H1 (cell line): Measurements from ENCODE around the gene SLC2A4. TPM values are rescaled to one million over a fixed set of nuclear protein-coding genes. Genes with fewer than 3 reads are reported as not detected.

ENCODE experiments used
- CTCF ChIA-PET: fragments of 300-600 bp; sonication (Branson Sonifier 250); formaldehyde crosslinking; loops from one replicate; lab custom pipeline; 2021; ENCODE audit not compliant: partially characterized antibody; lab: Charles Lee
- POLR2A ChIA-PET: fragments of 300-600 bp; sonication (Branson Sonifier 250); formaldehyde crosslinking; loops from one replicate; lab custom pipeline; 2021; ENCODE audit warnings: inconsistent platforms; ENCODE audit not compliant: partially characterized antibody; lab: Charles Lee
- DNase-seq, 2 experiments: peaks; one replicate each; pipeline versions ENCODE4 v3.0.0 to v3.0.0-alpha.2; 2010 to 2022; ENCODE audit warnings: low spot score in 2 of 2, low read depth in 1 of 2, mixed read lengths in 1 of 2
- FAIRE-seq: peaks from 2 replicates; lab custom pipeline; 2011; peaks lifted over from hg19 to GRCh38; lab: Jason Lieb, UNC
- H2AFZ ChIP-seq: 2 replicates; pipeline ENCODE4 v1.8.1; 2012; ENCODE audit warnings: low read length, inconsistent platforms
- H2AK5ac ChIP-seq: 2 replicates; pipeline ENCODE4 v1.6.1; 2013; ENCODE audit warnings: low read depth, low read length
- H2BK120ac ChIP-seq: replicated peaks from 2 replicates; pipeline ENCODE3; 2013; ENCODE audit warnings: low read depth, low read length, inconsistent platforms
- H2BK12ac ChIP-seq: 2 replicates; pipeline ENCODE4 v1.6.1; 2013; ENCODE audit warnings: low read depth, low read length
- H2BK15ac ChIP-seq: 2 replicates; pipeline ENCODE4 v1.6.1; 2013; ENCODE audit warnings: low read length
- H2BK20ac ChIP-seq: 2 replicates; pipeline ENCODE4 v1.6.1; 2013; ENCODE audit warnings: low read length
- H2BK5ac ChIP-seq: 2 replicates; pipeline ENCODE4 v1.6.1; 2013; ENCODE audit warnings: low read depth, low read length
- H3K14ac ChIP-seq: 2 replicates; pipeline ENCODE4 v1.6.1; 2013; ENCODE audit warnings: inconsistent platforms; ENCODE audit not compliant: insufficient read length
- H3K18ac ChIP-seq: 2 replicates; pipeline ENCODE4 v1.6.1; 2013; ENCODE audit warnings: low read length; ENCODE audit errors: extremely low read depth
- H3K23ac ChIP-seq: 2 replicates; pipeline ENCODE4 v1.6.1; 2013; ENCODE audit warnings: inconsistent platforms; ENCODE audit not compliant: insufficient read length
- H3K23me2 ChIP-seq: 2 replicates; pipeline ENCODE4 v1.6.1; 2013; ENCODE audit warnings: low read depth, low read length
- H3K27ac ChIP-seq: 2 replicates; pipeline ENCODE4 v1.6.1; 2011; ENCODE audit warnings: low read depth, low read length, inconsistent platforms
- H3K27me3 ChIP-seq, 4 experiments: replicated peaks in 1 of 4; 1 replicate in 1 of 4; 2 replicates in 3 of 4; pipeline versions ENCODE4 v1.6.1 to v1.8.1; 2011 to 2013; ENCODE audit warnings: low read length in 3 of 4, mild to moderate bottlenecking in 3 of 4, inconsistent platforms in 2 of 4, mixed read lengths in 2 of 4, moderate library complexity in 1 of 4; ENCODE audit not compliant: control insufficient read depth in 3 of 4, insufficient read depth in 3 of 4; ENCODE audit errors: extremely low read depth in 1 of 4
- H3K36me3 ChIP-seq, 4 experiments: 2 replicates each; pipeline versions ENCODE4 v1.6.1 to v1.8.1; 2011 to 2013; ENCODE audit warnings: mild to moderate bottlenecking in 4 of 4, low read length in 3 of 4, moderate library complexity in 2 of 4, control low read depth in 1 of 4, inconsistent platforms in 1 of 4; ENCODE audit not compliant: insufficient read depth in 4 of 4, control insufficient read depth in 2 of 4
- H3K4ac ChIP-seq: replicated peaks from 2 replicates; pipeline ENCODE3; 2013; ENCODE audit warnings: low read length, low read depth, mixed read lengths, inconsistent platforms; ENCODE audit not compliant: insufficient read length
- H3K4me1 ChIP-seq, 4 experiments: replicated peaks in 1 of 4; 1 replicate in 1 of 4; 2 replicates in 3 of 4; pipeline versions ENCODE4 v1.6.1 to v1.8.1; 2011 to 2013; ENCODE audit warnings: low read length in 3 of 4, inconsistent platforms in 2 of 4, mixed read lengths in 1 of 4; ENCODE audit not compliant: insufficient read depth in 4 of 4, control insufficient read depth in 3 of 4
- H3K4me2 ChIP-seq, 2 experiments: 2 replicates each; pipeline versions ENCODE4 v1.6.1 to v1.8.1; 2011 to 2013; ENCODE audit warnings: low read depth in 2 of 2, low read length in 2 of 2, control low read depth in 1 of 2, inconsistent platforms in 1 of 2, mild to moderate bottlenecking in 1 of 2; ENCODE audit not compliant: insufficient read depth in 1 of 2
- H3K4me3 ChIP-seq, 4 experiments: fragments of 200-600, 300-600 bp in 1 of 4; sonication (generic), shearing (Covaris generic), sonication (Bioruptor Twin) in 1 of 4; 2 replicates each; pipeline versions ENCODE4 v1.5.1 to v1.8.1; 2011 to 2016; ENCODE audit warnings: low read length in 4 of 4, low read depth in 3 of 4, control low read depth in 2 of 4, inconsistent platforms in 2 of 4, mild to moderate bottlenecking in 2 of 4, mixed read lengths in 1 of 4, moderate library complexity in 1 of 4; ENCODE audit not compliant: insufficient read depth in 2 of 4; ENCODE audit errors: extremely low read depth in 1 of 4
- H3K56ac ChIP-seq: replicated peaks from 2 replicates; pipeline ENCODE3; 2013; ENCODE audit warnings: low read depth, mild to moderate bottlenecking, mixed read lengths, low read length, inconsistent platforms; ENCODE audit not compliant: insufficient read length
- H3K79me1 ChIP-seq: 2 replicates; pipeline ENCODE4 v1.6.1; 2013; ENCODE audit warnings: low read depth, low read length, control low read depth
- H3K79me2 ChIP-seq, 2 experiments: 2 replicates each; pipeline versions ENCODE4 v1.6.1 to v1.8.1; 2012 to 2013; ENCODE audit warnings: low read length in 2 of 2, mild to moderate bottlenecking in 2 of 2, inconsistent platforms in 1 of 2; ENCODE audit not compliant: insufficient read depth in 2 of 2, control insufficient read depth in 1 of 2
- H3K9ac ChIP-seq, 4 experiments: replicated peaks in 1 of 4; 1 replicate in 1 of 4; 2 replicates in 3 of 4; pipeline versions ENCODE4 v1.6.1 to v1.8.1; 2011 to 2013; ENCODE audit warnings: low read depth in 3 of 4, low read length in 3 of 4, control low read depth in 2 of 4, mild to moderate bottlenecking in 2 of 4, moderate library complexity in 2 of 4, inconsistent platforms in 1 of 4; ENCODE audit errors: extremely low read depth in 1 of 4
- H3K9me3 ChIP-seq, 2 experiments: 2 replicates each; pipeline versions ENCODE4 v1.6.1 to v1.8.1; 2012 to 2013; ENCODE audit warnings: mild to moderate bottlenecking in 2 of 2, moderate library complexity in 2 of 2, control low read depth in 1 of 2, inconsistent platforms in 1 of 2, low read depth in 1 of 2, low read length in 1 of 2, mixed read lengths in 1 of 2; ENCODE audit not compliant: insufficient read depth in 2 of 2
- H4K20me1 ChIP-seq, 2 experiments: replicated peaks in 1 of 2; 2 replicates each; pipeline versions ENCODE3 to v1.8.1; 2011 to 2013; ENCODE audit warnings: inconsistent platforms in 2 of 2, low read length in 2 of 2, mild to moderate bottlenecking in 1 of 2; ENCODE audit not compliant: insufficient read depth in 2 of 2, control insufficient read depth in 1 of 2
- H4K5ac ChIP-seq: 2 replicates; pipeline ENCODE4 v1.6.1; 2013; ENCODE audit warnings: low read length, low read depth, mixed read lengths, inconsistent platforms; ENCODE audit not compliant: insufficient read length
- H4K8ac ChIP-seq: 2 replicates; pipeline ENCODE4 v1.8.0; 2013; ENCODE audit warnings: mild to moderate bottlenecking, moderate library complexity, low read length, inconsistent platforms; ENCODE audit not compliant: insufficient read depth; ENCODE audit errors: extremely low read depth
- H4K91ac ChIP-seq: replicated peaks from 2 replicates; pipeline ENCODE3; 2013; ENCODE audit warnings: low read length, mixed read lengths, inconsistent platforms; ENCODE audit not compliant: insufficient read length
- CHD1 ChIP-seq: IDR thresholded peaks from 2 replicates; pipeline ENCODE4 v1.6.1; 2012; ENCODE audit warnings: low read depth, low read length, improper control_type of control experiment
- POLR2A ChIP-seq, 2 experiments: IDR thresholded peaks; 1 replicate in 1 of 2; 2 replicates in 1 of 2; pipeline ENCODE4 v1.6.1; 2011; ENCODE audit warnings: low read depth in 2 of 2, low read length in 2 of 2, mild to moderate bottlenecking in 2 of 2; ENCODE audit errors: control extremely low read depth in 1 of 2
- WGBS, 2 experiments: shearing (Covaris generic) in 1 of 2; methylation state at CpG; one replicate each; pipeline versions ENCODE4 v1.1.6 to v1.1.7; 2013 to 2015; ENCODE audit warnings: low lambda C conversion rate in 2 of 2, mixed read lengths in 2 of 2, inconsistent platforms in 1 of 2, low coverage in 1 of 2, missing lambda C conversion rate in 1 of 2; ENCODE audit not compliant: insufficient replicate concordance in 2 of 2, insufficient coverage in 1 of 2, insufficient read length in 1 of 2; ENCODE audit errors: extremely low coverage in 1 of 2, missing lambda C conversion rate in 1 of 2; 5-methylcytosine and 5-hydroxymethylcytosine counted together
- polyA plus RNA-seq, 7 experiments: library from polyadenylated mRNA; depleted of rRNA in 3 of 7; stranded (reverse) in 5 of 7; unstranded in 2 of 7; fragments of >200 nt in 5 of 7; fragments of 200-250 nt in 2 of 7; gene quantifications; 1 replicate in 5 of 7; 2 replicates in 1 of 7; 4 replicates in 1 of 7; pipeline versions ENCODE4 v1.2.1 to v1.2.3, GENCODE V29; 2011 to 2013; ENCODE audit warnings: missing spikeins in 2 of 7, mixed read lengths in 2 of 7
- total RNA-seq: library from RNA; stranded (reverse); fragmentation: NEBNext Ultra II Directional; extraction: Animal tissue kit (Norgen Biotek cat#: 25700); gene quantifications from 2 replicates; pipeline ENCODE4 v1.2.1, GENCODE V29; 2021

SLC2A4 gene
- total and polyA plus RNA-seq, 2 of the 8 experiments (the other 6 are each of a cell fraction or from before 2014, with no cell fraction given): 5.7 to 6.9 TPM

DNA sequence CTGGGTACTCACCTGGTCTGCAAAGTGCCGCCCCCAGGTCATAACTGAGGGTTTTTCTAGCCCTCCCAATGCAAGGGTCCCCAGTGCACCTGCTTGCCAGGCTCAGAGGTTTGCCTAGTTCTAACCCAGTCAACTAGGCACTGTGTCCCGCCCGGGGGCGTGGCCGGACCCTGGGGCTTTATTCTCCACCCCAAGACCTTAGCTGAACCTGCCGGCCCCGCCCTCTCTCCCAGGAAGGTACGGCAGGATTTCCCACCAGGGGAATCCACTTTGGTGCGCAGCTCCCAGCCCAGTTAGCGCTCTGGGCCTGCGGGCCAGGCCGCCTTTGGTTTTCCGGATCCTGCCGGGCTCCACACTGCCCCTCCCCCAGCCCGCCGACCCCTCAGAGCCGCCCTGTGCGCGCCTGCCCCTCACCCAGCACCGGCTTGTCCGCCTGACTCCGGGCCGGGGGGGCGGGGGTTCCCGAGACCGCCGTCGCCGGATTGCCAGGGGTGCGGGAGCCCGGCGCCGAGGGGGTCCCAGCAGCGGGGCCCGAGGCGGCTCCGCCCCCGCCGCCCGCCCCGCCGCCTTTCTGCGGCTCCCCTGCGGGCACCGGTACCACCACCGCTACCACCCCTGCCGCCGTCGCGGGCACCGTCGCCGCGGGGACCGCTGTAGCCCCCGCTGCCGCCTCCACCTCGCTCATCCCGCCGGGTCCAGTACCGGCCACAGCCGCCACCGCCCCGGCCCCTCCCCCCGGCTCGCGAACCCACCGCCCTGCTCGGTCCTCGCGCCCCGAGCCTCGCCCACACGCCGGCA lies 12.5 kb downstream of the SLC2A4 start:
- Histone ChIP-seq H3K4ac (no peak overlapping the region), H4K8ac (peak overlapping the region; percentile 60; the same call in 1 of the 2 replicates), H3K36me3 (no peaks in the 10 kb centered on the region), H2AFZ (no peak overlapping the region), H3K79me1 (peaks cover 2% of the 10 kb centered on the region; the same call in 1 of the 2 replicates), H3K4me3 (peak overlapping the region; percentile 34 to 65 (median 40)), H2BK120ac (no peak overlapping the region), H4K91ac (no peak overlapping the region), H2BK12ac (no peak overlapping the region), H3K27ac (no peak overlapping the region), H4K20me1 (peaks cover 0 to 9% of the 10 kb centered on the region in 2 experiments), H2BK5ac (no peak overlapping the region), H3K9me3 (no peaks in the 10 kb centered on the region; a peak in 1 of 4 replicates), H2AK5ac (no peak overlapping the region), H4K5ac (no peak overlapping the region), H3K14ac (no peak overlapping the region), H2BK15ac (no peak overlapping the region), H3K56ac (no peak overlapping the region), H3K4me1 (peaks cover 0 to 14% (median 9%) of the 10 kb centered on the region in 4 experiments; a peak in 6 of 7 replicates), H3K23me2 (peaks cover 2% of the 10 kb centered on the region; the same call in 1 of the 2 replicates), H3K4me2 (peak overlapping the region; percentile 65 to 82), H3K23ac (no peak overlapping the region), H3K27me3 (peaks cover 3 to 11% (median 9%) of the 10 kb centered on the region in 4 experiments), H3K79me2 (no peaks in the 10 kb centered on the region), H2BK20ac (no peak overlapping the region), H3K18ac (no peak overlapping the region; the same call in 1 of the 2 replicates), H3K9ac (peak overlapping the region in 1 of 4 experiments; percentile 26; a peak in 3 of 7 replicates)
- ChIA-PET POLR2A (interaction anchor here (0.7 to 6.7 kb wide), 11 partner anchors 9 to 60 kb away, joined by 3 to 94 read pairs (median 7); partner anchors contain the start of genes CTDNEP1, DVL2, ELP5 and GPS2), CTCF (interaction anchor here (0.6 to 5.7 kb wide), 4 partner anchors 11 to 15 kb away, joined by 3 to 46 read pairs (median 3); partner anchors contain the start of gene SLC2A4)
- DNase-seq: peak in 1 of 2 experiments; percentile 86
- 9% methylated on average over 9 of the region's 75 CpGs; no CpG with 5 or more reads in 1 of the 2 experiments for WGBS, 2 experiments
- no peak for FAIRE-seq
- TF ChIP-seq POLR2A (IDR thresholded peaks at IDR 0.05; ENCODE audit: control extremely low read depth in 1 of 2, low read depth in 2 of 2, low read length in 2 of 2): peak in 1 of 2 experiments; percentile 31; a peak in 1 of 3 replicates
- no peak for TF ChIP-seq CHD1
